Stimulated activated memory B cell treated with anti-CD40 and anti-IgM and Interleukin-4, amounts not matched to agents 10 μg/mL and 1 μg/mL and 100 μg/mL, for 72 hours (primary cell): ENCODE measurements around the gene TCERG1.
"Not testable (repeated sequence)": the region's sequence is repeated elsewhere in the genome, so short reads cannot be mapped to it uniquely, and the experiment has no call there.

Source experiments
- ATAC-seq: fragments of 150-1000 bp; cut with Tn5 transposase; 2 replicates; pipeline ENCODE4 v1.10.0; 2021
- H3K27ac Mint-ChIP-seq: one replicate; pipeline ENCODE4 v1.8.0; 2022; ENCODE audit warnings: mild to moderate bottlenecking, mixed read lengths
- H3K27me3 Mint-ChIP-seq: one replicate; pipeline ENCODE4 v1.8.0; 2022; ENCODE audit warnings: mixed read lengths
- H3K36me3 Mint-ChIP-seq: one replicate; pipeline ENCODE4 v1.8.0; 2022; ENCODE audit warnings: mixed read lengths
- H3K4me1 Mint-ChIP-seq: one replicate; pipeline ENCODE4 v1.8.0; 2022; ENCODE audit warnings: mixed read lengths
- H3K4me3 Mint-ChIP-seq: one replicate; pipeline ENCODE4 v1.8.0; 2022; ENCODE audit warnings: mild to moderate bottlenecking, moderate library complexity, mixed read lengths
- H3K9me3 Mint-ChIP-seq: one replicate; pipeline ENCODE4 v1.8.0; 2022; ENCODE audit warnings: mixed read lengths

Gene TCERG1

DNA sequence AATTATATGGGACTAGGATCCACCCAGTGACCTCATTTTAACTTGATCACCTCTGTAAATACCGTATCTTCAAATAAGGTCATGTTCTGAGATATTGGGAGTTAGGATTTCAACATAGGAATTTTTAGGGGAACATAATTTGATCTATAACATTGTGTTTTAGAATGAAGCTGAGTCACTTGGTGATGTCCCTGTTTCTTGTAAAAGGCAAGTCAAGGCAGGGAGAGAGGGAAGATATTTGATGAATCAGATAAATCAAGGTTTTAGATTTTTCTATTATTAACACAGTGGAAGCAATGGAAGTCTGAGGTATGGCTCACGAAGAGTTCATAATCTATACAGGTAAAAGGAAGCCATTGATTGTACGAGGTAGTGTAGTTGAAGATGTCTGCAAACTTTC, 80.7 kb downstream of the TCERG1 start:
- ATAC-seq, result no peak
- no peak overlapping the region for H3K4me3 Mint-ChIP-seq
- peaks cover 15% of the 10 kb centered on the region for H3K27me3 Mint-ChIP-seq
- no peak overlapping the region for H3K27ac Mint-ChIP-seq
- H3K36me3 Mint-ChIP-seq, result no peaks in the 10 kb centered on the region
- H3K4me1 Mint-ChIP-seq, result no peaks in the 10 kb centered on the region
- H3K9me3 Mint-ChIP-seq, result no peaks in the 10 kb centered on the region

DNA sequence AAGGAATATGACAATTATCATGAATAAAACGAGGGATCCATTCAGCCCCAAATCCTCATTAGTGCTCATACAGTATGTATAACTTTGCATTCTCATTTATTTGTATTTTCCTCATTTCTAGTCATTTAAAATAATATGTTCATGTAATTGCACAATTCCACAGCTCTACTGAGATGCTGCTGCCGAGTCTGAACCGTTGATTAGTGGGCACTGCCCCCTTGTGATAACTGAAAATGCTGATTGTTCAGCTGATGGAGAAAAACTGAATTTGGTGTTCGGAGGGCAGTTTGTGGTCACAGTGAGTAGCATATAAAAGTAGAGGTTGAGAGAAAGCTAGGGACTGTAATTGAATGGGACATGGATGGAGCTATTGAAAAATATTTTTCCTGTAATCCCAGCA, 81.1 kb downstream of the TCERG1 start:
- Mint-ChIP-seq H3K4me3 (no peak overlapping the region), H3K27ac (no peak overlapping the region), H3K27me3 (peaks cover 11% of the 10 kb centered on the region), H3K36me3 (no peaks in the 10 kb centered on the region), H3K9me3 (no peaks in the 10 kb centered on the region), H3K4me1 (peaks cover 3% of the 10 kb centered on the region)
- ATAC-seq, result no peak

GRCh38 chr5:146529984-146530383, 82.9 kb downstream of the TCERG1 start:
- H3K4me3 Mint-ChIP-seq, result no peak overlapping the region
- no peaks in the 10 kb centered on the region for H3K9me3 Mint-ChIP-seq
- H3K4me1 Mint-ChIP-seq, result peaks cover 7% of the 10 kb centered on the region
- no peak overlapping the region for H3K27ac Mint-ChIP-seq
- peaks cover 10% of the 10 kb centered on the region for H3K27me3 Mint-ChIP-seq
- peak; percentile 42 for ATAC-seq
- no peaks in the 10 kb centered on the region for H3K36me3 Mint-ChIP-seq

- H3K4me3 Mint-ChIP-seq, result no peak overlapping the region
These were observed 86.2 kb downstream of the TCERG1 start for GRCh38 chr5:146533260-146533857.

GRCh38 chr5:146533882-146534281, 86.7 kb downstream of the TCERG1 start:
- no peak overlapping the region for H3K4me3 Mint-ChIP-seq
- peaks cover 7% of the 10 kb centered on the region for H3K4me1 Mint-ChIP-seq
- H3K27me3 Mint-ChIP-seq, result no peaks in the 10 kb centered on the region
- H3K9me3 Mint-ChIP-seq, result no peaks in the 10 kb centered on the region
- H3K36me3 Mint-ChIP-seq, result no peaks in the 10 kb centered on the region
- ATAC-seq, result no peak
- H3K27ac Mint-ChIP-seq, result no peak overlapping the region

More at GRCh38 chr5:146533260-146533857, 86.2 kb downstream of the TCERG1 start:
- H3K9me3 Mint-ChIP-seq, result no peaks in the 10 kb centered on the region
- peaks cover 7% of the 10 kb centered on the region for H3K4me1 Mint-ChIP-seq
- H3K36me3 Mint-ChIP-seq, result no peaks in the 10 kb centered on the region
- ATAC-seq, result peak; percentile 78
- H3K27ac Mint-ChIP-seq, result no peak overlapping the region
- H3K27me3 Mint-ChIP-seq, result no peaks in the 10 kb centered on the region

- Mint-ChIP-seq H3K9me3 (no peaks in the 10 kb centered on the region), H3K27ac (no peak overlapping the region), H3K36me3 (no peaks in the 10 kb centered on the region), H3K4me1 (peaks cover 8% of the 10 kb centered on the region), H3K27me3 (peaks cover 6% of the 10 kb centered on the region), H3K4me3 (no peak overlapping the region)
- no peak for ATAC-seq
These were observed 91.3 kb downstream of the TCERG1 start for GRCh38 chr5:146538432-146538831.

GRCh38 chr5:146539973-146540372, 92.8 kb downstream of the TCERG1 start:
- no peak overlapping the region for H3K4me3 Mint-ChIP-seq
- no peaks in the 10 kb centered on the region for H3K9me3 Mint-ChIP-seq
- no peaks in the 10 kb centered on the region for H3K36me3 Mint-ChIP-seq
- H3K27me3 Mint-ChIP-seq, result peaks cover 6% of the 10 kb centered on the region
- ATAC-seq, result no peak
- H3K27ac Mint-ChIP-seq, result no peak overlapping the region
- peaks cover 6% of the 10 kb centered on the region for H3K4me1 Mint-ChIP-seq

- no peaks in the 10 kb centered on the region for H3K36me3 Mint-ChIP-seq
- no peak overlapping the region for H3K4me3 Mint-ChIP-seq
- H3K9me3 Mint-ChIP-seq, result no peaks in the 10 kb centered on the region
- H3K27ac Mint-ChIP-seq, result no peak overlapping the region
- H3K27me3 Mint-ChIP-seq, result peaks cover 6% of the 10 kb centered on the region
- no peak for ATAC-seq
- peaks cover 6% of the 10 kb centered on the region for H3K4me1 Mint-ChIP-seq
These were observed 93.3 kb downstream of the TCERG1 start for GRCh38 chr5:146540414-146540813.

DNA sequence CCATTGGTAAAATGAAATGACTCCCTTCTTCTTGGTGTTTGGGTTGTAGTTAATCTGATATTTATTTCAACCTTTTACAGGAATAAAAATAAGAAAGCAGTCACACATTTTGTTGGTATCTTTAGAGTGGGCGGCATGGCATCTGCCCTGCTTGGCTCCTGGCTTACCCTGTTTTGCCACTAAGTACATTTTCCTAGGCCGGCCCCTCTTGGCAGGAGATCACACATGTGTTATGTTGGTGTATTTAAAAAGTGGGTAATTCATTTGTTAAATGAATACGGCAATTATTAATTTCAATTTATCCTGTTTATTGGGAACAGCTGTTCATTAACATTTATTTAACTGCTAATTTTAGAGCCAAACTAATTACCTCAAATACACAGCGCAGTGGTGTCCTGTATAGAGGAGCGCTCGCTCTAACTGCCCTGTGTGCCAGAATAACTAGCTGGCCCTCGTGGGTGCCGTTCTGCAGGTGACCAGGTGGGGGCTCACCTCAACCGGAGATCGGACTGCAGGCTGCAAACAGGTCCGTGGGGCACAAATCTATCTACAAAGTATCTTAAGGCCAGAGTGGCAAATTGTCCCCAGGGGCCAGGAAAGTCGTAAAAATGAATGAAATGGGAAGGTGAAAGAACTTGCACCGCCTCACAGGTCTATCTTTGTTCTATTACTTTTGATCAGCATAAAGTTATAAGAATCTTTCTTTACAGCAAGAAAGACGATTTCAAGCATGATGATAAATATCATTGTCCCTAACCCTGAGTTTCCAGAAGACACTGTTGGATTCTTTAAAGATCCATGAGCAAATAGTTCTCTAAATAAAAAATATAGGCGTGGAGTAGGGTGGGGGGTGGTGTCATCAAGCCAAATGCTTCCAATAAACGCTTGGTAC, 95.1 kb downstream of the TCERG1 start:
- H3K27ac Mint-ChIP-seq, result no peak overlapping the region
- no peak overlapping the region for H3K4me3 Mint-ChIP-seq
- H3K4me1 Mint-ChIP-seq, result peaks cover 6% of the 10 kb centered on the region
- ATAC-seq, result peak; percentile 72
- no peaks in the 10 kb centered on the region for H3K36me3 Mint-ChIP-seq
- H3K9me3 Mint-ChIP-seq, result no peaks in the 10 kb centered on the region
- H3K27me3 Mint-ChIP-seq, result peaks cover 6% of the 10 kb centered on the region

- H3K4me3 Mint-ChIP-seq, result no peak overlapping the region
- ATAC-seq, result no peak
- peaks cover 6% of the 10 kb centered on the region for H3K4me1 Mint-ChIP-seq
- peaks cover 14% of the 10 kb centered on the region for H3K27me3 Mint-ChIP-seq
- H3K9me3 Mint-ChIP-seq, result no peaks in the 10 kb centered on the region
- no peaks in the 10 kb centered on the region for H3K36me3 Mint-ChIP-seq
- no peak overlapping the region for H3K27ac Mint-ChIP-seq
These were observed 97.1 kb downstream of the TCERG1 start for GRCh38 chr5:146544232-146544631.

- H3K4me1 Mint-ChIP-seq, result no peaks in the 10 kb centered on the region
- H3K4me3 Mint-ChIP-seq, result no peak overlapping the region
- no peaks in the 10 kb centered on the region for H3K9me3 Mint-ChIP-seq
- no peak for ATAC-seq
- H3K27me3 Mint-ChIP-seq, result peaks cover 8% of the 10 kb centered on the region
- H3K27ac Mint-ChIP-seq, result no peak overlapping the region
- no peaks in the 10 kb centered on the region for H3K36me3 Mint-ChIP-seq
These were observed 101.8 kb downstream of the TCERG1 start for GRCh38 chr5:146548781-146549449.

GRCh38 chr5:146549615-146550014, 102.5 kb downstream of the TCERG1 start:
- Mint-ChIP-seq H3K4me1 (no peaks in the 10 kb centered on the region), H3K4me3 (no peak overlapping the region), H3K27ac (no peak overlapping the region), H3K36me3 (no peaks in the 10 kb centered on the region), H3K9me3 (no peaks in the 10 kb centered on the region), H3K27me3 (peaks cover 8% of the 10 kb centered on the region)
- no peak for ATAC-seq

DNA sequence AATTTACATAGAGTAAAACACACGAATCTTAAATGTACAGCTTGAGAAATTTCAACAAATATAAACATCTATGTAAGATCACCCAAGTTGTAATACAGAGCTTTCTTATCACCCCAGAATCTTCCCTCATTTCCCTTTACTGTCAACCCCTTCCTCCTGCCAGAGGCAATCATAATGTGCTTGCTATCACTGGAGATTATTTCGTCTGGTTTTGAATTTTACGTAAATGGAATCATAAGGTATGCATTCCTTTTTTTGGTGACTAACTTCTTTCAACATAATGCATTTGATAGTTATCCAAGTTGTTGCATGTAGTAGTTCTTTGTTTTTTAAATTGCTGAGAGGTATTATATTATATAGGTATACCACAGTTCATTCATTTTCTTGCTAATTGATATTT, 106.3 kb downstream of the TCERG1 start:
- no peak for ATAC-seq
- H3K27ac Mint-ChIP-seq, result no peak overlapping the region
- no peaks in the 10 kb centered on the region for H3K9me3 Mint-ChIP-seq
- no peak overlapping the region for H3K4me3 Mint-ChIP-seq
- H3K4me1 Mint-ChIP-seq, result no peaks in the 10 kb centered on the region
- peaks cover 5% of the 10 kb centered on the region for H3K36me3 Mint-ChIP-seq
- H3K27me3 Mint-ChIP-seq, result peaks cover 7% of the 10 kb centered on the region

DNA sequence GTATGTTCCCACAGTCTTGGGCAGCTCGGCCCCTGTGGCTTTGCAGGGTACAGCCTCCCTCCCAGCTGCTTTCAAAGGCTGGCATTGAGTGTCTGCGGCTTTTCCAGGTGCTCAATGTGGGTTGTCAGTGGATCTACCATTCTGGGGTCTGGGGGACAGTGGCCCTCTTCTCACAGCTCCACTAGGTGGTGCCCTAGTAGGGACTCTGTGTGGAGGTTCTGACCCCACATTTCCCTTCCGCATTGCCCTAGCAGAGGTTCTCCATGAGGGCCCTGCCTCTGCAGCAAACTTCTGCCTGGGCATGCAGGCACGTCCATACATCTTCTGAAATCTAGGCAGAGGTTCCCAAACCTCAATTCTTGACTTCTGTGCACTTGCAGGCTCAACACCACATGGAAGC, 109.8 kb downstream of the TCERG1 start:
- not testable (repeated sequence) for H3K4me1 Mint-ChIP-seq, H3K27me3 Mint-ChIP-seq, H3K9me3 Mint-ChIP-seq, H3K4me3 Mint-ChIP-seq, H3K36me3 Mint-ChIP-seq, H3K27ac Mint-ChIP-seq, ATAC-seq

- no peak for ATAC-seq
- Mint-ChIP-seq H3K4me1 (no peaks in the 10 kb centered on the region), H3K27me3 (no peaks in the 10 kb centered on the region), H3K9me3 (no peaks in the 10 kb centered on the region), H3K4me3 (no peak overlapping the region), H3K27ac (no peak overlapping the region), H3K36me3 (peaks cover 5% of the 10 kb centered on the region)
These were observed 113.2 kb downstream of the TCERG1 start for GRCh38 chr5:146560205-146560812.
